Thyroid gland (tissue), 4 donors: ENCODE measurements around the gene PRKCE. TPM values are rescaled to one million over a fixed set of nuclear protein-coding genes. Genes with fewer than 3 reads are reported as not detected.

Source experiments
- DNase-seq, 2 donors: peaks; one replicate each; pipeline ENCODE4 v3.0.0-alpha.2; 2019
- H3K27ac ChIP-seq, 3 donors: fragments of 200-600 bp; sonication (generic); 1 replicate in 2 of 3; 2 replicates in 1 of 3; pipeline ENCODE4 v1.5.1; 2016 to 2019; ENCODE audit warnings: mild to moderate bottlenecking in 1 of 3, moderate library complexity in 1 of 3
- H3K27me3 ChIP-seq: fragments of 200-600 bp; sonication (generic); one replicate; pipeline ENCODE4 v1.5.1; 2019
- H3K36me3 ChIP-seq, 2 donors: fragments of 200-600 bp; sonication (generic); one replicate each; pipeline ENCODE4 v1.5.1; 2016 to 2019
- H3K4me1 ChIP-seq, 2 donors: fragments of 200-600 bp; sonication (generic); one replicate each; pipeline ENCODE4 v1.5.1; 2017 to 2019
- H3K4me3 ChIP-seq, 3 donors: fragments of 200-600 bp; sonication (generic); replicated peaks in 1 of 3; 1 replicate in 2 of 3; 2 replicates in 1 of 3; pipeline ENCODE4 v1.5.1; 2016; ENCODE audit warnings: mild to moderate bottlenecking in 1 of 3
- H3K9me3 ChIP-seq: fragments of 200-600 bp; sonication (generic); one replicate; pipeline ENCODE4 v1.5.1; 2017
- POLR2A ChIP-seq, 2 donors: fragments of 450-650 bp; IDR thresholded peaks; one replicate each; pipeline ENCODE4 v1.6.1; 2017; ENCODE audit warnings: antibody characterized with exemption in 2 of 2, mild to moderate bottlenecking in 2 of 2, moderate library complexity in 1 of 2
- WGBS, 2 donors: methylation state at CpG; one replicate each; pipeline ENCODE4 v1.1.5; 2017; 5-methylcytosine and 5-hydroxymethylcytosine counted together
- intact Hi-C: fragments of 100-400 bp; cut with DNase I; formaldehyde crosslinking; loops from one replicate; pipeline ENCODE4 v1.15.1; 2023
- total RNA-seq, 4 donors: library from RNA; depleted of rRNA; stranded (reverse); fragments of >200 nt; gene quantifications; one replicate each; pipeline ENCODE4 v1.2.3, GENCODE V29; 2016
- TF ChIP-seq, protein P1 (sequence below), 6 experiments: fragments of 200-600 bp in 3 of 6; fragments of 450-650 bp in 3 of 6; sonication (generic) in 3 of 6; IDR thresholded peaks; one replicate each; pipeline ENCODE4 v1.5.1; 2016 to 2019; ENCODE audit warnings: antibody characterized with exemption in 6 of 6, mild to moderate bottlenecking in 2 of 6, inconsistent platforms in 1 of 6, moderate library complexity in 1 of 6

Gene PRKCE
- total RNA-seq, 4 donors from 2014 or later: 8.4 to 35.3 (median 15.2) TPM

DNA sequence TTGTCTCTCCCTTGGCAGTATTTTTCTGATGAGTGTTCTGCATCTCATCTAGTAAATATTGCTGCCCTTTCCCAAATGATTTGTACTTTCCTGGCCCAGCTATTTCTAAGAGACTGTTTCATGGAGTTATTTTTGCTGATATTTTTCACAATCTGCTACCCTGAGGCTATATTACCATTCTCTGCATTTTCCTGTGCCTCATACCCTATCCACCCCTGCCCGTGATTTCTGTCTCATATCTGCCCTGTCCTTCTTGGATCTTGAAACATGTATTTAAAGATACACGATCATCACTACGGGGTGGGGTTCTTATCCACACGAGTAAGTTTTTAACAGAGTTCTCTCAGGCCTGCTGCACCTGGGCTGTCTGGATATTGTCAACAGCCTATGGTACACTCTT, 556.1 kb downstream of the PRKCE start:
- intact Hi-C loops: no loop called here
- 89 to 91% methylated on average over 4 of the region's 4 CpGs for WGBS, 2 donors

DNA sequence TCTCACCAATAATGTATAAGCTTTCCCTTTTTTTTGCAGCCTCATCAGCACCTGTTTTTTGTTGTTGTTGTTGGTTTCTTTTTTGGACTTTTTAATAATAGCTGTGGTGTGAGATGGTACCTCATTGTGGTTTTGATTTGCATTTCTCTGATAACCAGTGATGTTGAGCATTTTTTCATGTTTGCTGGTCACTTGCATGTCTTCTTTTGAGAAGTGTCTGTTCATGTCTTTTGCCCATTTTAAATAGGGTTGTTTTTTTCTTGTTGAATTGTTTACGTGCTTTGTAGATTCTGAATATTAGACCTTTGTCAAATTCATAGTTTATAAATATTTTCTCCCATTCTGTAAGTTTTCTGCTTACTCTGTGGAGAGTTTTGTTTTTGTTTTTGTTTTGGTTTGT, 557.3 kb downstream of the PRKCE start:
- no peak overlapping the region for H3K4me3 ChIP-seq
- H3K4me1 ChIP-seq: no peaks in the 10 kb centered on the region
- TF ChIP-seq, protein P1, sequence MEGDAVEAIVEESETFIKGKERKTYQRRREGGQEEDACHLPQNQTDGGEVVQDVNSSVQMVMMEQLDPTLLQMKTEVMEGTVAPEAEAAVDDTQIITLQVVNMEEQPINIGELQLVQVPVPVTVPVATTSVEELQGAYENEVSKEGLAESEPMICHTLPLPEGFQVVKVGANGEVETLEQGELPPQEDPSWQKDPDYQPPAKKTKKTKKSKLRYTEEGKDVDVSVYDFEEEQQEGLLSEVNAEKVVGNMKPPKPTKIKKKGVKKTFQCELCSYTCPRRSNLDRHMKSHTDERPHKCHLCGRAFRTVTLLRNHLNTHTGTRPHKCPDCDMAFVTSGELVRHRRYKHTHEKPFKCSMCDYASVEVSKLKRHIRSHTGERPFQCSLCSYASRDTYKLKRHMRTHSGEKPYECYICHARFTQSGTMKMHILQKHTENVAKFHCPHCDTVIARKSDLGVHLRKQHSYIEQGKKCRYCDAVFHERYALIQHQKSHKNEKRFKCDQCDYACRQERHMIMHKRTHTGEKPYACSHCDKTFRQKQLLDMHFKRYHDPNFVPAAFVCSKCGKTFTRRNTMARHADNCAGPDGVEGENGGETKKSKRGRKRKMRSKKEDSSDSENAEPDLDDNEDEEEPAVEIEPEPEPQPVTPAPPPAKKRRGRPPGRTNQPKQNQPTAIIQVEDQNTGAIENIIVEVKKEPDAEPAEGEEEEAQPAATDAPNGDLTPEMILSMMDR (IDR thresholded peaks at IDR 0.05): no peak
- no peak for TF ChIP-seq POLR2A (IDR thresholded peaks at IDR 0.05)
- H3K27me3 ChIP-seq: no peaks in the 10 kb centered on the region
- no peak for DNase-seq
- intact Hi-C loops: no loop called here
- no peaks in the 10 kb centered on the region for H3K36me3 ChIP-seq
- H3K27ac ChIP-seq: no peak overlapping the region
- WGBS, 2 donors: 93 to 100% methylated on average over 1 of the region's 1 CpG
- no peaks in the 10 kb centered on the region for H3K9me3 ChIP-seq

More for the DNA sequence above, 556.1 kb downstream of the PRKCE start:
- H3K27me3 ChIP-seq: no peaks in the 10 kb centered on the region
- H3K36me3 ChIP-seq: no peaks in the 10 kb centered on the region
- no peaks in the 10 kb centered on the region for H3K9me3 ChIP-seq
- no peak overlapping the region for H3K27ac ChIP-seq
- H3K4me3 ChIP-seq: no peak overlapping the region
- TF ChIP-seq, protein P1 (IDR thresholded peaks at IDR 0.05): no peak
- no peak for TF ChIP-seq POLR2A (IDR thresholded peaks at IDR 0.05)
- no peak for DNase-seq
- H3K4me1 ChIP-seq: no peaks in the 10 kb centered on the region

DNA sequence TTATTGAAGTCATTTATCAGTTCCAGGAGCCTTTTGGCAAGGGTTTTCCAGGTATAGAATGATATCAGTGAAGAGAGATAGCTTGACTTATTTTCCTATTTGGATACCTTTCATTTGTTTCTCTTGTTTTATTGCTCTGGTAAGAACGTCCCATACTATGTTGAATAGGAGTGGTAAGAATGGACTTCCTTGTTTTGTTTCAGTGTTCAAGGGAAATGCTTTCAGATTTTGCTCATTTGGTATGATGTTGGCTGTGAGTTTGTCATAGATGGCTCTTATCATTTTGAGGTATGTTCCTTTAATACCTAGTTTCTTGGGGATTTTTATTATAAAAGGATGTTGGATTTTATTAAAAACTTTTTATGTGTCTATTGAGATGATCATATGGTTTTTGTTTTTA, 558.6 kb downstream of the PRKCE start:
- H3K4me1 ChIP-seq: no peaks in the 10 kb centered on the region
- no peak overlapping the region for H3K4me3 ChIP-seq
- 79 to 82% methylated on average over 1 of the region's 1 CpG for WGBS, 2 donors
- intact Hi-C loops: no loop called here
- TF ChIP-seq, protein P1 (IDR thresholded peaks at IDR 0.05): no peak
- TF ChIP-seq POLR2A (IDR thresholded peaks at IDR 0.05): no peak
- no peak overlapping the region for H3K27ac ChIP-seq
- DNase-seq: no peak
- no peaks in the 10 kb centered on the region for H3K9me3 ChIP-seq
- H3K36me3 ChIP-seq: no peaks in the 10 kb centered on the region
- no peaks in the 10 kb centered on the region for H3K27me3 ChIP-seq

DNA sequence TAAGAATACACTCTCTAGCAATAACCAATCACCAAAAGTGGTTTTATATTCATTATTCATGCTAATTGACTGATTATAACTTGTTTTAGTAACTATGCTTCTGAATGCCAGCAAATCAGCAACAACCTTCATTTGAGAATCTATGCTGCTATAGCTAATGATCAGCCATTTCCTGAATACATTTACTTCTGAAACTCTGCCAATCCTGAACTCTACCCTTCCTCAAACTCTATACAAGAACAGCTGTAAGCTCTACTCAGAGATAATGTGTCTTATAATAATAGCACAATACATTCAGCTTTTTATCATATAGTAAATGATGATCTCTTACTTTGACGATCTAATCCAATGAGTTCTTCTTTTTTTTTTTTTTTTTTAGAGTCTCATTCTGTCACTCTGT, 560.0 kb downstream of the PRKCE start:
- H3K27me3 ChIP-seq: no peaks in the 10 kb centered on the region
- no peak overlapping the region for H3K4me3 ChIP-seq
- DNase-seq: no peak
- TF ChIP-seq POLR2A (IDR thresholded peaks at IDR 0.05): no peak
- TF ChIP-seq, protein P1 (IDR thresholded peaks at IDR 0.05): no peak
- WGBS, 2 donors: 83 to 86% methylated on average over 1 of the region's 1 CpG
- intact Hi-C loops: no loop called here
- no peak overlapping the region for H3K27ac ChIP-seq
- no peaks in the 10 kb centered on the region for H3K9me3 ChIP-seq
- H3K36me3 ChIP-seq: no peaks in the 10 kb centered on the region
- no peaks in the 10 kb centered on the region for H3K4me1 ChIP-seq

DNA sequence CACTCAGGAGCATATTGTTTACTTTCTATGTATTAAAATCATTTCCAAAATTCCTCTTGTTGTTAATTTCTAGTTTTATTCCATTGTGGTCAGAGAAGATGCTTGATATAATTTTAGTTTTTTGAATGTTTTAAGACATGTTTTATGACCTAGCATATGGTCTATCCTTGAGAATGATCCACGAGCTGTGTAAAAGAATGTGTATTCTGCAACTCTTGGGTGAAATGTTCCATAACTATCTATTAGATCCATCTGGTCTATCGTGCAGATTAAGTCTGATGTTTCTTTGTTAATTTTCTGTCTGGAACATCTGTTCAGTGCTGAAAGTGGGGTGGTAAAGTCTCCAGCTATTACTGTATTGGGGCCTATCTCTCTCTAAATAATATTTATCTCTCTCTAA, 562.4 kb downstream of the PRKCE start:
- Histone ChIP-seq H3K4me1 (no peaks in the 10 kb centered on the region), H3K9me3 (no peaks in the 10 kb centered on the region), H3K36me3 (no peaks in the 10 kb centered on the region), H3K27ac (no peak overlapping the region), H3K27me3 (no peaks in the 10 kb centered on the region), H3K4me3 (no peak overlapping the region)
- TF ChIP-seq POLR2A (IDR thresholded peaks at IDR 0.05): no peak
- TF ChIP-seq, protein P1 (IDR thresholded peaks at IDR 0.05): no peak
- DNase-seq: no peak
- intact Hi-C loops: no loop called here
- 80 to 86% methylated on average over 2 of the region's 2 CpGs for whole genome bisulfite sequencing, 2 donors
